Stimulated activated naive B cell treated with anti-CD40 and anti-IgM and Interleukin-4, amounts not matched to agents 10 μg/mL and 1 μg/mL and 100 μg/mL, for 72 hours (primary cell): Measurements from ENCODE around the gene MAPK4.
A peak's percentile ranks its signal among the peaks of the same experiment; 100 is the strongest.
"Not testable (repeated sequence)": the region's sequence is repeated elsewhere in the genome, so short reads cannot be mapped to it uniquely, and the experiment has no call there.

Experiments used
- ATAC-seq, 2 donors: fragments of 150-1000 bp; cut with Tn5 transposase; replicated peaks; 2 replicates each; pipeline ENCODE4 v1.10.0; 2021; ENCODE audit warnings: moderate library complexity in 1 of 2
- DNase-seq: peaks from one replicate; pipeline ENCODE4 v3.0.0; 2021
- H3K27ac Mint-ChIP-seq: one replicate; pipeline ENCODE4 v1.8.0; 2022; ENCODE audit warnings: mild to moderate bottlenecking, mixed read lengths
- H3K27me3 Mint-ChIP-seq, 2 donors: one replicate each; pipeline ENCODE4 v1.8.0; 2022; ENCODE audit warnings: mixed read lengths in 2 of 2
- H3K36me3 Mint-ChIP-seq, 2 donors: one replicate each; pipeline ENCODE4 v1.8.0; 2022; ENCODE audit warnings: mixed read lengths in 2 of 2, mild to moderate bottlenecking in 1 of 2
- H3K4me1 Mint-ChIP-seq, 2 donors: one replicate each; pipeline ENCODE4 v1.8.0; 2022; ENCODE audit warnings: mixed read lengths in 2 of 2, mild to moderate bottlenecking in 1 of 2
- H3K4me3 Mint-ChIP-seq, 2 donors: one replicate each; pipeline ENCODE4 v1.8.0; 2022; ENCODE audit warnings: mild to moderate bottlenecking in 2 of 2, mixed read lengths in 2 of 2, moderate library complexity in 1 of 2
- H3K9me3 Mint-ChIP-seq, 2 donors: one replicate each; pipeline ENCODE4 v1.8.0; 2022; ENCODE audit warnings: mixed read lengths in 2 of 2, mild to moderate bottlenecking in 1 of 2

Gene MAPK4

GRCh38 chr18:50707297-50707696 lies 147.4 kb downstream of the MAPK4 start:
- ATAC-seq, H3K4me3 Mint-ChIP-seq, H3K36me3 Mint-ChIP-seq: not testable (repeated sequence)

GRCh38 chr18:50707855-50708469 lies 148.1 kb downstream of the MAPK4 start:
- H3K27me3 Mint-ChIP-seq: peaks cover 0 to 4% of the 10 kb centered on the region in 2 donors
- DNase-seq (no peak), ATAC-seq (no peak)
- H3K36me3 Mint-ChIP-seq: no peaks in the 10 kb centered on the region
- no peak overlapping the region for H3K4me3 Mint-ChIP-seq
- no peaks in the 10 kb centered on the region for H3K4me1 Mint-ChIP-seq
- no peak overlapping the region for H3K27ac Mint-ChIP-seq
- H3K9me3 Mint-ChIP-seq: no peaks in the 10 kb centered on the region

More at GRCh38 chr18:50707297-50707696, 147.4 kb downstream of the MAPK4 start:
- H3K27ac Mint-ChIP-seq, H3K4me1 Mint-ChIP-seq, H3K27me3 Mint-ChIP-seq, DNase-seq, H3K9me3 Mint-ChIP-seq: not testable (repeated sequence)

GRCh38 chr18:50709193-50709592 lies 149.3 kb downstream of the MAPK4 start:
- Mint-ChIP-seq H3K36me3 (no peaks in the 10 kb centered on the region), H3K4me1 (no peaks in the 10 kb centered on the region), H3K9me3 (no peaks in the 10 kb centered on the region), H3K4me3 (no peak overlapping the region), H3K27me3 (peaks cover 4% of the 10 kb centered on the region in 2 donors), H3K27ac (no peak overlapping the region)
- DNase-seq (no peak), ATAC-seq (no peak)

GRCh38 chr18:50711386-50711785 lies 151.5 kb downstream of the MAPK4 start:
- Mint-ChIP-seq H3K36me3 (no peaks in the 10 kb centered on the region), H3K9me3 (peaks cover 7 to 8% of the 10 kb centered on the region in 2 donors), H3K4me1 (no peaks in the 10 kb centered on the region), H3K4me3 (no peak overlapping the region), H3K27ac (no peak overlapping the region), H3K27me3 (peaks cover 7 to 12% of the 10 kb centered on the region in 2 donors)
- ATAC-seq: no peak
- no peak for DNase-seq

GRCh38 chr18:50715919-50716318 lies 156.0 kb downstream of the MAPK4 start:
- no peak overlapping the region for H3K27ac Mint-ChIP-seq
- DNase-seq: no peak
- no peaks in the 10 kb centered on the region for H3K36me3 Mint-ChIP-seq
- no peaks in the 10 kb centered on the region for H3K4me1 Mint-ChIP-seq
- no peak for ATAC-seq
- H3K27me3 Mint-ChIP-seq: peaks cover 19 to 23% of the 10 kb centered on the region in 2 donors
- no peak overlapping the region for H3K4me3 Mint-ChIP-seq
- peaks cover 8 to 10% of the 10 kb centered on the region in 2 donors for H3K9me3 Mint-ChIP-seq

GRCh38 chr18:50716902-50717301 lies 157.0 kb downstream of the MAPK4 start:
- H3K4me1 Mint-ChIP-seq: no peaks in the 10 kb centered on the region
- H3K9me3 Mint-ChIP-seq: peaks cover 8 to 10% of the 10 kb centered on the region in 2 donors
- H3K36me3 Mint-ChIP-seq: no peaks in the 10 kb centered on the region
- no peak overlapping the region for H3K4me3 Mint-ChIP-seq
- H3K27me3 Mint-ChIP-seq: peaks cover 19 to 23% of the 10 kb centered on the region in 2 donors
- no peak for DNase-seq
- no peak for ATAC-seq
- no peak overlapping the region for H3K27ac Mint-ChIP-seq

- no peaks in the 10 kb centered on the region for H3K4me1 Mint-ChIP-seq
- no peak overlapping the region for H3K27ac Mint-ChIP-seq
- ATAC-seq (no peak), DNase-seq (no peak)
- no peak overlapping the region for H3K4me3 Mint-ChIP-seq
- no peaks in the 10 kb centered on the region for H3K36me3 Mint-ChIP-seq
- H3K9me3 Mint-ChIP-seq: peaks cover 8 to 10% of the 10 kb centered on the region in 2 donors
- H3K27me3 Mint-ChIP-seq: peaks cover 19 to 23% of the 10 kb centered on the region in 2 donors
These were observed 157.7 kb downstream of the MAPK4 start for GRCh38 chr18:50717563-50717962.

- ATAC-seq (no peak), DNase-seq (no peak)
- H3K9me3 Mint-ChIP-seq: peaks cover 8 to 10% of the 10 kb centered on the region in 2 donors
- H3K27me3 Mint-ChIP-seq: peaks cover 15 to 23% of the 10 kb centered on the region in 2 donors
- no peaks in the 10 kb centered on the region for H3K4me1 Mint-ChIP-seq
- H3K27ac Mint-ChIP-seq: no peak overlapping the region
- H3K36me3 Mint-ChIP-seq: no peaks in the 10 kb centered on the region
- H3K4me3 Mint-ChIP-seq: no peak overlapping the region
These were observed 159.8 kb downstream of the MAPK4 start for GRCh38 chr18:50719471-50720324.

DNA sequence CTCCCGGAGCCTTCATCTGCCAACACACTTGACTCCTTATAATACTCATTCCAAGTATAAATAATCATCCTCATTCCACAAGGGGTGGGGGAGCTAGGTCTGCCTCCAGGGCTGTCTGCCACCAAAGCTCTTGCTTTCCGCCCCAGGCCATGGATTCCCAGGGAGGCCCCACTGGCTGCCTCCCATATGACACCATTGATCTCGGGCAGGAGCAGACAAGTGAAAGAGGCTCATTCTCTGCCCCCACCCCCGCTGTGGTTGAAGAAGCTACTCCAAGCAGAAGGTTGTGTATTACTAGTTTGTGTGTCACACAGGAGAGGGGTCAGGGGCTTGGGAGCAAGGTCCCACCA lies 160.4 kb downstream of the MAPK4 start:
- H3K4me3 Mint-ChIP-seq: no peak overlapping the region
- H3K36me3 Mint-ChIP-seq: no peaks in the 10 kb centered on the region
- H3K9me3 Mint-ChIP-seq: peaks cover 8 to 10% of the 10 kb centered on the region in 2 donors
- no peak overlapping the region for H3K27ac Mint-ChIP-seq
- H3K27me3 Mint-ChIP-seq: peaks cover 15 to 23% of the 10 kb centered on the region in 2 donors
- ATAC-seq (no peak), DNase-seq (no peak)
- H3K4me1 Mint-ChIP-seq: no peaks in the 10 kb centered on the region

- ATAC-seq: no peak
- peaks cover 13 to 21% of the 10 kb centered on the region in 2 donors for H3K27me3 Mint-ChIP-seq
- DNase-seq: no peak
- no peaks in the 10 kb centered on the region for H3K36me3 Mint-ChIP-seq
- H3K4me3 Mint-ChIP-seq: no peak overlapping the region
- no peaks in the 10 kb centered on the region for H3K4me1 Mint-ChIP-seq
- H3K9me3 Mint-ChIP-seq: peaks cover 4 to 7% of the 10 kb centered on the region in 2 donors
- H3K27ac Mint-ChIP-seq: no peak overlapping the region
These were observed 161.1 kb downstream of the MAPK4 start for GRCh38 chr18:50721006-50721405.

DNA sequence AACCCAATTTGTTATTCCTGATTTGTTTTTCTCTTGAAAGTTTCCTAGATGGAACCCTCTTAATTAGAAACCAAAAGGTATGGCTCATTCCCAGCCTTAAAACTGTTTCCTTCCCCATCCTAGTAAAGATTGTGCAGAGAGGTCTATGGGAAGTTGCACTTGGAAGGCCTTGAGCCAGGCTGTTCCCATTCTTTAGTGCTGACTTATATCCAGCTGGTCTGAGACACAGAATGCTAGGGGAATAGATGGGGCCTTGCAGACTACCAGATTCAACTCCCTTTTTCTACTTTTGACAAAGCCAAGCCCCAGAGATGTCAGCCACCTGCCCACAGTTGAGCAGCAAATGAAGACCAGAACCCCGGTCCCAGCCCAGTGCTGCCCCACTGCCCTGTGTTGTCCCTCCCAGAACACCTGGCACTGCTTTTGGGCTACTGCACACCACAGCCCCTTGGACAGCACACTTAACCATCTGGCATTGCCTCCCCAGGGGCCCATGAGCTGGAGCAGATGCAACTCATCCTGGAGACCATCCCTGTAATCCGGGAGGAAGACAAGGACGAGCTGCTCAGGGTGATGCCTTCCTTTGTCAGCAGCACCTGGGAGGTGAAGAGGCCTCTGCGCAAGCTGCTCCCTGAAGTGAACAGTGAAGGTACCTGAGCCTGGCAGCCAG lies 161.7 kb downstream of the MAPK4 start:
- no peak for ATAC-seq
- H3K27ac Mint-ChIP-seq: no peak overlapping the region

GRCh38 chr18:50722311-50722710 lies 162.4 kb downstream of the MAPK4 start:
- no peaks in the 10 kb centered on the region for H3K9me3 Mint-ChIP-seq
- H3K27me3 Mint-ChIP-seq: peaks cover 7 to 15% of the 10 kb centered on the region in 2 donors
- no peak overlapping the region for H3K27ac Mint-ChIP-seq
- peaks cover 3 to 5% of the 10 kb centered on the region in 2 donors for H3K4me1 Mint-ChIP-seq
- peak in 1 of 2 donors; percentile 38 for ATAC-seq
- no peaks in the 10 kb centered on the region for H3K36me3 Mint-ChIP-seq
- DNase-seq: no peak
- H3K4me3 Mint-ChIP-seq: no peak overlapping the region

More for the DNA sequence above, 161.7 kb downstream of the MAPK4 start:
- Mint-ChIP-seq H3K4me1 (no peaks in the 10 kb centered on the region), H3K36me3 (no peaks in the 10 kb centered on the region), H3K9me3 (peaks cover 0 to 3% of the 10 kb centered on the region in 2 donors), H3K4me3 (no peak overlapping the region), H3K27me3 (peaks cover 12 to 19% of the 10 kb centered on the region in 2 donors)
- DNase-seq: no peak

GRCh38 chr18:50724751-50725151 lies 164.9 kb downstream of the MAPK4 start:
- DNase-seq (no peak), ATAC-seq (no peak)
- H3K9me3 Mint-ChIP-seq: no peaks in the 10 kb centered on the region
- H3K36me3 Mint-ChIP-seq: no peaks in the 10 kb centered on the region
- peaks cover 16 to 21% of the 10 kb centered on the region in 2 donors for H3K27me3 Mint-ChIP-seq
- H3K27ac Mint-ChIP-seq: no peak overlapping the region
- no peak overlapping the region for H3K4me3 Mint-ChIP-seq
- peaks cover 3 to 5% of the 10 kb centered on the region in 2 donors for H3K4me1 Mint-ChIP-seq

DNA sequence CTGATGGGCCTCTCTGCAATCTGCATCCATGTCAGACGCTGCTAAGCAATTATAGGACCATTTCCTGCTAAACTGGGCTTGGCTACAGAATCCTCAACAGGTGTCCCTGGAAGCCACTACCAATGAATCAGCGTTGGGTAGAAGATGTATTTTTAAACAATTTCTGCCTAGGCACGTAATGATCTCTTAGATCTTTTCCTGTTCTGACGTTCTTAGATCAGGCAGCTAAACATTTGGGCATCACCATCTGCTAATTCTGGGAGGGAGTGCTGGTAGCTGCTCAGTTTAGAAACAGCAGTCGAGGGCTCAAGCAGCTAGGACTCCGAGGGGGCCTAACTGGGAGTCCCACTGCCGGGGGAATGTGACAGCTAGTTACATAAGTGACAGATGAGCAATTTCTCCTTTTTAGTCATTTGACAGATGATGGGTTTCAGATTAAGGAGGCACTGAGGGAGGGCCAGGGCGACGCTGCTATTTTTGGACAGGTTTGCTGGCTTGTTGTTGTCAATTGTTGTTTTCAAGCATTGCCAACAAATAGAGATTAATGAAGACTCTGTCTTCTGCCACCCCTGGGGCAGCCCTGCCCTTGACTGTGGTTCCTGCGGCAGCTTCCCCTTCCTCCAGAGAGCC lies 167.2 kb downstream of the MAPK4 start:
- no peaks in the 10 kb centered on the region for H3K36me3 Mint-ChIP-seq
- DNase-seq: no peak
- peaks cover 3 to 5% of the 10 kb centered on the region in 2 donors for H3K4me1 Mint-ChIP-seq
- no peaks in the 10 kb centered on the region for H3K9me3 Mint-ChIP-seq
- peak; percentile 34 to 76 for ATAC-seq
- H3K4me3 Mint-ChIP-seq: no peak overlapping the region
- H3K27ac Mint-ChIP-seq: no peak overlapping the region
- peaks cover 12 to 26% of the 10 kb centered on the region in 2 donors for H3K27me3 Mint-ChIP-seq
